Measurements from ENCODE around the gene RAB7B. TPM values are rescaled to one million over a fixed set of nuclear protein-coding genes. Genes with fewer than 3 reads are reported as not detected.

Gene RAB7B
- total RNA-seq, 1 experiment from 2014 or later = 0.22 TPM

- Histone ChIP-seq H4K20me1 (ENCODE audit: insufficient read depth) (no peaks in the 10 kb centered on the region), H3K27me3 (ENCODE audit: insufficient read depth, low read length) (no peaks in the 10 kb centered on the region), H3K4me1 (ENCODE audit: control insufficient read depth in 1 of 2, insufficient read depth in 2 of 2, low read length in 2 of 2) (peaks cover 0 to 6% of the 10 kb centered on the region in 2 experiments; a peak in 2 of 4 replicates), H3K27ac (ENCODE audit: low read depth, low read length) (no peak overlapping the region), H3K9me2 (ENCODE audit: insufficient read depth) (no peaks in the 10 kb centered on the region), H3K4me3 (replicated peaks in 1 of 2; ENCODE audit: low read depth in 1 of 2, low read length in 2 of 2) (no peak overlapping the region), H2AFZ (ENCODE audit: low read depth, low read length, poor library complexity, severe bottlenecking) (no peak overlapping the region), H3K4me2 (ENCODE audit: low read length) (no peak overlapping the region), H3K36me3 (ENCODE audit: control insufficient read depth in 1 of 2, insufficient read depth in 2 of 2, low read length in 2 of 2) (no peaks in the 10 kb centered on the region), H3K9me3 (ENCODE audit: control insufficient read depth in 1 of 2, insufficient read depth in 1 of 2, low read depth in 1 of 2, low read length in 2 of 2) (no peaks in the 10 kb centered on the region), H3K9ac (ENCODE audit: low read length) (no peak overlapping the region), H3K79me2 (ENCODE audit: insufficient read depth, low read length) (no peaks in the 10 kb centered on the region)
- DNase-seq (ENCODE audit: low read depth, low spot score) (no peak), ATAC-seq (no peak)
- ChIA-PET RAD21 (ENCODE audit: low non-redundant PET in 1 of 2, low total read pairs in 2 of 2, uncharacterized antibody in 2 of 2, unreplicated experiment in 2 of 2) (no interaction called here), POLR2A (no interaction called here), CTCF (interaction anchor here (0.8 to 3.5 kb wide), 2 partner anchors 55 to 73 kb away, joined by 3 to 43 read pairs; no protein-coding TSS in a partner anchor)
- TF ChIP-seq ATF3 (IDR thresholded peaks at IDR 0.05) (no peak), CTCF (IDR thresholded peaks at IDR 0.05 in 2 of 3, conservative IDR thresholded peaks at IDR 0.05 in 1 of 3; ENCODE audit: borderline replicate concordance in 1 of 3, insufficient read depth in 1 of 3, low read depth in 2 of 3, low read length in 2 of 3) (no peak), ZFX (IDR thresholded peaks at IDR 0.05) (no peak), FOSL1 (IDR thresholded peaks at IDR 0.05; ENCODE audit: low read depth) (no peak), RAD21 (IDR thresholded peaks at IDR 0.05; ENCODE audit: low read depth) (no peak), CEBPB (IDR thresholded peaks at IDR 0.05; ENCODE audit: low read depth) (no peak), ZBTB33 (IDR thresholded peaks at IDR 0.05; ENCODE audit: extremely low read depth, insufficient replicate concordance, low read length) (no peak), SIN3A (IDR thresholded peaks at IDR 0.05; ENCODE audit: low read depth) (no peak), CBX3 (IDR thresholded peaks at IDR 0.05; ENCODE audit: low read depth) (no peak), SP1 (IDR thresholded peaks at IDR 0.05; ENCODE audit: low read depth) (no peak), EGR1 (IDR thresholded peaks at IDR 0.05; ENCODE audit: low read depth) (no peak), SRF (IDR thresholded peaks at IDR 0.05; ENCODE audit: low read depth) (no peak), POLR2A (IDR thresholded peaks at IDR 0.05; ENCODE audit: borderline replicate concordance, extremely low read depth, insufficient read depth, insufficient read length) (no peak), JUND (IDR thresholded peaks at IDR 0.05) (no peak), YY1 (IDR thresholded peaks at IDR 0.05; ENCODE audit: extremely low read depth, insufficient replicate concordance, low read depth, low read length) (no peak), ELF1 (IDR thresholded peaks at IDR 0.05; ENCODE audit: borderline replicate concordance, low read depth) (no peak), POLR2AphosphoS5 (IDR thresholded peaks at IDR 0.05; ENCODE audit: low read depth, low read length) (no peak), REST (IDR thresholded peaks at IDR 0.05; ENCODE audit: low read depth) (no peak), MAX (IDR thresholded peaks at IDR 0.05) (no peak)
- intact Hi-C loops (cut with micrococcal nuclease) = no loop called here
- no TSS peak for BruUV-seq (replicated peaks)
Observed at GRCh38 chr1:206032380-206033140, 29.4 kb upstream of the RAB7B start.
